NCI-H510A treated with DMSO at 0.1 percent for 48 hours (cell line): ENCODE results near the gene TMEM187.

Experiments used
- DNase-seq: peaks from one replicate; lab custom pipeline; 2025; lab: John Stamatoyannopoulos, UW

Gene TMEM187

GRCh38 chrX:153954558-153955227 is 17.9 kb upstream of the TMEM187 start:
- DNase-seq, result no peak

GRCh38 chrX:153955228-153955732 is 17.3 kb upstream of the TMEM187 start:
- no peak for DNase-seq

GRCh38 chrX:153956044-153956907 is 16.3 kb upstream of the TMEM187 start:
- DNase-seq, result no peak

- no peak for DNase-seq
These were observed 15.3 kb upstream of the TMEM187 start for GRCh38 chrX:153957224-153957623.

- no peak for DNase-seq
These were observed 13.9 kb upstream of the TMEM187 start for GRCh38 chrX:153958605-153959004.

GRCh38 chrX:153959649-153960048 is 12.9 kb upstream of the TMEM187 start:
- no peak for DNase-seq

GRCh38 chrX:153960077-153960476 is 12.5 kb upstream of the TMEM187 start:
- no peak for DNase-seq

- DNase-seq, result no peak
These were observed 11.8 kb upstream of the TMEM187 start for GRCh38 chrX:153960786-153961185.

GRCh38 chrX:153961292-153961691 is 11.3 kb upstream of the TMEM187 start:
- DNase-seq, result no peak

GRCh38 chrX:153963546-153963945 is 9.0 kb upstream of the TMEM187 start:
- no peak for DNase-seq

GRCh38 chrX:153964105-153964504 is 8.4 kb upstream of the TMEM187 start:
- DNase-seq, result no peak

- DNase-seq, result no peak
These were observed 7.1 kb upstream of the TMEM187 start for GRCh38 chrX:153965406-153965805.

GRCh38 chrX:153966283-153966688 is 6.3 kb upstream of the TMEM187 start:
- no peak for DNase-seq

GRCh38 chrX:153966841-153967535 is 5.6 kb upstream of the TMEM187 start:
- DNase-seq, result no peak

- no peak for DNase-seq
These were observed 4.9 kb upstream of the TMEM187 start for GRCh38 chrX:153967536-153968224.

- no peak for DNase-seq
These were observed 4.3 kb upstream of the TMEM187 start for GRCh38 chrX:153968255-153968654.

GRCh38 chrX:153968754-153969124 is 3.8 kb upstream of the TMEM187 start:
- no peak for DNase-seq

- no peak for DNase-seq
These were observed 3.2 kb upstream of the TMEM187 start for GRCh38 chrX:153969125-153969903.

- DNase-seq, result no peak
These were observed 2.6 kb upstream of the TMEM187 start for GRCh38 chrX:153969904-153970356.

GRCh38 chrX:153970357-153971123 is 2.0 kb upstream of the TMEM187 start:
- DNase-seq, result peak; percentile 41

GRCh38 chrX:153971124-153971449 is 1.5 kb upstream of the TMEM187 start:
- DNase-seq, result peak; percentile 53
